Measurements from ENCODE around the gene TMEM143.

The TMEM143 gene

GRCh38 chr19:48364598-48365348 is 1.0 kb upstream of the TMEM143 start:
- peak in 1 of 42 donors; percentile 10 for DNase-seq
- intact Hi-C loops (cut with DNase I), result loop anchor here (5.0 kb wide), 1 partner anchor 37 kb away; the partner anchor contains the start of gene EMP3

GRCh38 chr19:48363500-48363809 is 285 bp downstream of the TMEM143 start:
- peak in 7 of 42 donors; percentile 3 to 55 (median 26) for DNase-seq
- intact Hi-C loops (cut with DNase I), result loop anchor here (5.0 kb wide), 1 partner anchor 36 kb away; the partner anchor contains the start of gene EMP3

DNA sequence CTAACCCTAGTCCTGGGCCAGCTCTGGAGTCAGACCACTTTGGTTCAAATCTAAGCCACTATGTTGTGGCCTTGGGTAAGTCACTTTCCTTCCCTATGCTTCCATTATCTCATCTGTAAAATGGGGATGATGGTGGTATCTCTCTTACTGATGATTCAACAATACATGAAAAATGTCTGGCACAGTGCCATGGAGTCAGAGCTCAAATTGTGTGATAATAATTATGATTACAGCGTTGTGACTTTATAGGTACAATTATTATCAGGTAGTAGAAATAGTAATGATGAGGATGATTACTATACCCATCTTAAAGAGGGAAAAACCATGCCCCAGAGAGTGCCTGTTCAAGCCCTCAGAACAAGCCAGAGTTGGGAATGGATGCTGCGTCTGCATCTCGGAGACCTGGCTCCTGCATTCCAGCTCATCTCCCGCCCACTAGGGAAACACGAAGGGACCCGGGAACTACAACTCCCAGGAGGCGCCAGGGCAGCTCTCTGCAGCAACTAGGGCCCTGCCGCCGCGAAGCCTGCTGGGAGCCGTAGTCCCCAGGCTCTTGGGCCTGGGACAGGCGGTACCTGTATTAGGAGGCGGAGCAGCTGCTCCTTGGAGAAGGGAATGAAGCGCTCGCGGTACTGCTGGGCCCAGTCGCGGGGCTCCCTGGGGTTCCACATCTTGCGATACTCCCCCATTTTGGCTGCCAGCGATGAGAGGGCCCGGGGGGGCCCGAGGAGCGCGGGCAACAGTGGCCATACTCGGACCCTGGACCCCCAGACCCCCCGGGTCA is 832 bp downstream of the TMEM143 start:
- peak; percentile 95 to 100 (median 99) for DNase-seq
- intact Hi-C loops (cut with DNase I), result loop anchor here (5.0 kb wide), 1 partner anchor 36 kb away; the partner anchor contains the start of gene EMP3

DNA sequence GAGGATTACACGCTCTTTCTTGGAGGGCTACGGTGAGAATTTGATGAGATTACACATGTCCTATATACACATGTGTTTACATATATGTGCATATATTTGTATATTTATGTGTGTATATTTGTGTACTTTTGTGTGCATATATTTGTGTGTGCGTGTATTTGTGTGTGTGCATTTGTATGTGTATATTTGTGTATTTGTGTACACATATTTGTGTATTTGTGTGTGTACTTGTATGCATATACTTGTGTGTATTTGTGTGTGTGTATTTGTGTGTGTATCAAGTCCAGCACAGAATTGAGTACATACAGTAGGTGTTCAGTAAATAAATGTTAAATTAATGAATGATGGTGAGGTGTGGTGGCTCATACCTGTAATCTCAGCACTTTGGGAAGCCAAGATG is 1.8 kb downstream of the TMEM143 start:
- DNase-seq, result no peak
- intact Hi-C loops (cut with DNase I), result loop anchor here (5.0 kb wide), 1 partner anchor 35 kb away; the partner anchor contains the start of gene EMP3

- intact Hi-C loops (cut with DNase I), result no loop called here
- DNase-seq, result no peak
Observed at GRCh38 chr19:48359123-48359522, 4.6 kb downstream of the TMEM143 start.

- no peak for DNase-seq
- intact Hi-C loops (cut with DNase I), result no loop called here
Observed at GRCh38 chr19:48355365-48355954, 8.3 kb downstream of the TMEM143 start.

- intact Hi-C loops (cut with DNase I), result no loop called here
- DNase-seq, result no peak
Observed at GRCh38 chr19:48354332-48354992, 9.3 kb downstream of the TMEM143 start.

DNA sequence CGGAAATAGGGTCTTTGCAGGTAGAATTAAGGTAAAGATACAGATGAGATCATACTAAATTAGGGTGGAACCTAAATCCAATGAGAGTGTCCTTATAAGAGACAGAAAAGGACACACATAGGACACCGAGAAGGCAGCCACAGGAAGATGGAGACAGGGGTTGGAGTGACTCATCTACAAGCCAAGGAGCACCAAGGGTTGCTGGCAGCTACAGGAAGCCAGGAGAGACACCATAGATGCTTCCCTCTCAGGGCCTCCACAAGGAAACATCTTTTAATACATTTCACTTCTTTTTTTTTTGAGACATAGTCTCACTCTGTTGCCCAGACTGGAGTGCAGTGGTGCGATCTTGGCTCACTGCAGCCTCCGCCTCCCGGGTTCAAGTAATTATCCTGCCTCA is 10.1 kb downstream of the TMEM143 start:
- DNase-seq, result no peak
- intact Hi-C loops (cut with DNase I), result no loop called here

GRCh38 chr19:48351341-48351752 is 12.4 kb downstream of the TMEM143 start:
- intact Hi-C loops (cut with DNase I), result no loop called here

GRCh38 chr19:48350856-48351255 is 12.9 kb downstream of the TMEM143 start:
- intact Hi-C loops (cut with DNase I), result no loop called here
- no peak for DNase-seq

More at GRCh38 chr19:48351341-48351752, 12.4 kb downstream of the TMEM143 start:
- DNase-seq, result peak; percentile 22 to 87 (median 68)

DNA sequence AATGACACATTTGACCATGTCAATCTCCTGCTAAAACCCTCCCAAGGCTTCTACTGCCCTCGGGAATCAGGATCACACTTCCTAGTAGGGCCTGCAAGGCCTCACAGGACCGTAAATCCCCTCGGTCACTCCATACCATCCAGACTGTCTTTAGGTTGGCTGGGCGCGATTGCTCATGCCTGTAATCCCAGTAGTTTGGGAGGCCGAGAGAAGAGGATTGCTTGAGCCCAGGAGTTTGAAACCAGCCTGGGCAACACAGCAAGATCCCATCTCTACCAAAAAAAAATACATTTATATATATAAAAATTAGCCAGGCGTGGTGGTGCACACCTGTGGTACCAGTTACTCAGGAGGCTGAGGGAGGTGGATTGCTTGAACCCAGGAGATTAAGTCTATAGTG is 15.0 kb downstream of the TMEM143 start:
- no peak for DNase-seq
- intact Hi-C loops (cut with DNase I), result no loop called here

DNA sequence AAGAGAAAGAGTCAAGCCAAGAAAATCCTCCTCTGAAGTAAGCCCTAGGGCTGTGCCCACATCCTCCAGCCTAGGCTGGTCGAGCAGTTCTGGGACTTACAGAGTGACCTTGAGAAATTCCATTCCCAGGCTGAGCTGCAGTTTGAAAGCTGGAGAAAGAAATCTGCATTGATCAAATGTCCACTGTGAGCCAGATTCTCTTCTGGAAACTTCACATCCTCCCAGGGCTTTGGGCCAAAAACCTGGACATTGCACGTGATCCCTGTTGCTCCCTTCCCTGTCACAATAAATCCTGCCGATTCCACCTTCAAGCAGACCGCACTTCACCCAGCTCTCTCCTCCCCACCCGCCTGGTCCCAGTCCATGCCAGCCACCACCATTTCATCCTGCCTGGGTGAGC is 15.7 kb downstream of the TMEM143 start:
- DNase-seq, result no peak
- intact Hi-C loops (cut with DNase I), result no loop called here

DNA sequence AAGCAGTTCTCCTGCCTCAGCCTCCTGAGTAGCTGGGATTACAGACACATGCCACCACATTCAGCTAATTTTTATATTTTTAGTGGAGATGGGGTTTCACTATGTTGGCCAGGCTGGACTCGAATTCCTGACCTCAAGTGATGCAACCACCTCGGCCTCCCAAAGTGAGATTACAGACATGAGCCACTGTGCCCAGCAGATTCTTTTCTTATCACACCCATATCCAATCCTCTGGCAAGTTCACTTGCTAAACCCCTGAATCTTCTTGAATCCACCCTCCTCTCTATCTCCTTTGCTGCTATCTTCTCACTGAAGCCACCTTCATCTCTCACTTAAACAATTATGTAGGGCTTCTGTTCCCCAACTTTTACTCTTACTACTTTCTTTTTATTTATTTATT is 17.5 kb downstream of the TMEM143 start:
- no peak for DNase-seq
- intact Hi-C loops (cut with DNase I), result no loop called here

DNA sequence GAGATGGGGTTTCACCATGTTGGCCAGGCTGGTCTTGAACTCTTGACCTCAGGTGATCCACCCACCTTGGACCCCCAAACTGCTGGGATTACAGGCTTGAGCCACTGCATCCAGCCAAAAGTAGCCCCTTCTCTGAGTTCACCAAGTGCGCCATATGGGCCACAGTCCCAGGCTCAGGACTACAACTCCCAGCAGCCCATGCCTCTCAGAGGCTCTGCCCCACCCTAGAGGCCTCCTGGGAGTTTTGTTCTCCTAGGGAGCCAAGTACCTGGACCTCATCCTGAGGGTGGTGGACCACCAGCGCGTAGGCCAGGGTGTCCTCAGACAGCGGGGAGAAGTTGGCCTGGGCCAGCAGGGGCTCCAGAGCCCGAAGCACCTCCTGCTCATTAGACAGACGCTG is 18.8 kb downstream of the TMEM143 start:
- no peak for DNase-seq
- intact Hi-C loops (cut with DNase I), result no loop called here

- intact Hi-C loops (cut with DNase I), result no loop called here
- no peak for DNase-seq
Observed at GRCh38 chr19:48342841-48343540, 20.7 kb downstream of the TMEM143 start.

DNA sequence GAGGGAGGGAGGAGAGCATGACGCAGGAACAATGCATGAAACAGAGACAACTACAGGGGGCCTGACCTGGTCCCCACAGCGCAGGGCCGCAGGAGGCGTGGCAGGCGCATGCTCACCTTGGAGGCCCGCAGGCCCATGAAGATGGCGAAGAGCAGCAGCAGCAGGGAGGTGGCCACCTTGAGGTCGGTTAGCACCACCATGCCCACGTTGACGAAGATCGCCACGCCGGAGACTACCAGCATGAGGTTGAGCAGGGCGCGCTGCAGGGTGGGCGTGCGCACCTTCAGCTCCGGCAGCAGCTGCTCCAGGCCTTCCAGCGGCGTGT is 21.4 kb downstream of the TMEM143 start:
- DNase-seq, result no peak
- intact Hi-C loops (cut with DNase I), result no loop called here

DNA sequence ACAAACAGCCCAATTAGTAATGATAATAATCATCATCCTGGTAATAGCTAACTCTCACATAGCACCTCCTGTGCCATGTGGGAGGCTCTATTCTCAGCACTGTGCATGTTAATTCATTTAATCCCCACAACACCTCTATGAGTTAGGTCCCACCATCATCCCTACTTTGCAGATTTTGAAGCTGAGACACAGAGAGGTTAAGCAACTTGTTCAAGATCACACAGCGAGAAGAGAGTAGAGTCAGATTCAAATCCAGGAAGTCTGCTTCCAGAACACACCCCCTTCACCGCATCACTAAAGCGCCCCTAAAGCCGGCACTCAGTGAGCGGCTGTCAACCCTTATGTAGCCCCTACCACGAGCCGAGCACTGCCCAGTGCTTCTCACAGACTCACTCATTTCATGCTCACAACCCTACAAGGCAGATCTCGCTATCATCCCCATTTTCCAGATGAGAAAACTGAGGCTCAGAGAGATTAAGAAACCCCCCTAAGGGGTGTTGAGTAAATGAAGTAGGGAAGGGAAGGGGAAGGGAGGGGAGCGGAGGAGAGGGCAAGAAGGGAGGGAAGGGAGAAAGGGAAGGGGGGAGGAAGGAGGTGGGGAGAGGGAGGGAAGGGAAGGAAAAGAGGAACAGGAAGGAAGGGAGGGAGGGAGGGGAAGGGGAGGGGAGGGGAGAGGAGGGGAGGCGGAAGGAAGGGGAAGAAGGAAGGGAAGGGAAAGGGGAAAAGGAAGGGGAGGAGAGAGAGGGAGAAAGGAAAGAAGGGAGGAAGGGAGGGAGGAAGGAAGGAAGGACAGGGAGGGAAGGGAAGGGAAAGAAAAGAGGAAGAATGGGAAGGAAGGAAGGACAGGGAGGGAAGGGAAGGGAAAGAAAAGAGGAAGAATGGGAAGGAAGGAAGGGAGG is 22.0 kb downstream of the TMEM143 start:
- intact Hi-C loops (cut with DNase I), result no loop called here
- peak in 2 of 42 donors; percentile 30 to 36 for DNase-seq

DNA sequence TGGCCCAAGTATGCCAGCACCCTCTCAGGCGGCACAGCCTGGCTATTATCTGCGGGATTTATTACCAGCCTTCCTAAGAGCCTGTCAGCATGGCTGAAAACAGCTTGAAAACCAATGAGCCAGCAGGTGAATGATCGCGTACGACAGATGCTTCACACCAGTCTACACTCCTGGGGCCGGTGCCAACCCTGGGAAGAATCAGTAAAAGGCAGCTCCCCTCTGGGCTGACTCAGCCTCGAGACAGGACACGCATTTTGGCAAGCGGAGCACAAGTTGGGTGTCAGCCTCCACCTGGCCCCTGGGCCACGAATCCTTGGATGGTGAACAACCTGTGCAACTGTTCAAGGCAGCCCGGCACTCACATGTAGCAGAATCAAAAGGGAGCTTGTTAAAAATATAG is 22.7 kb downstream of the TMEM143 start:
- DNase-seq, result peak in 28 of 42 donors; percentile 15 to 84 (median 40)
- intact Hi-C loops (cut with DNase I), result no loop called here

All from head of caudate nucleus (tissue), 42 donors.